Thoracic aorta (tissue), 2 donors: ENCODE data around the gene TOR1AIP2. TPM values are rescaled to one million over a fixed set of nuclear protein-coding genes. Genes with fewer than 3 reads are reported as not detected.

Source experiments
- ATAC-seq: fragments of 150-250 bp; one replicate; pipeline ENCODE4 v1.8.0; 2017; ENCODE audit warnings: low read depth; ENCODE audit not compliant: insufficient number of reproducible peaks, low FRiP score
- DNase-seq: peaks from one replicate; pipeline ENCODE4 v3.0.0-alpha.2; 2020; ENCODE audit warnings: low spot score
- H3K27ac ChIP-seq, 2 donors: fragments of 200-600 bp; sonication (generic); 1 replicate in 1 of 2; 2 replicates in 1 of 2; pipeline ENCODE4 v1.5.1; 2016; ENCODE audit warnings: mild to moderate bottlenecking in 2 of 2, moderate library complexity in 2 of 2
- H3K27me3 ChIP-seq: fragments of 200-600 bp; sonication (generic); replicated peaks from 2 replicates; pipeline ENCODE4 v1.6.0; 2016; ENCODE audit warnings: mild to moderate bottlenecking; ENCODE audit not compliant: insufficient read depth
- H3K36me3 ChIP-seq: fragments of 200-600 bp; sonication (generic); one replicate; pipeline ENCODE4 v1.5.1; 2016
- H3K4me1 ChIP-seq, 2 donors: fragments of 200-600 bp; sonication (generic); 1 replicate in 1 of 2; 2 replicates in 1 of 2; pipeline versions ENCODE4 v1.5.1 to v1.6.0; 2016; ENCODE audit warnings: low read depth in 2 of 2, mild to moderate bottlenecking in 1 of 2; ENCODE audit not compliant: control insufficient read depth in 1 of 2
- H3K4me3 ChIP-seq: fragments of 200-600 bp; sonication (generic); 2 replicates; pipeline ENCODE4 v1.5.1; 2016; ENCODE audit warnings: mild to moderate bottlenecking
- H3K9me3 ChIP-seq: fragments of 200-600 bp; sonication (generic); 2 replicates; pipeline ENCODE4 v1.5.1; 2016
- total RNA-seq, 2 donors: library from RNA; depleted of rRNA; stranded (reverse); fragments of >200 nt; gene quantifications; one replicate each; pipeline versions ENCODE4 v1.1.0 to v1.2.3, GENCODE V29; 2016
- TF ChIP-seq, protein P1 (sequence below): fragments of 200-600 bp; sonication (generic); IDR thresholded peaks from one replicate; pipeline ENCODE4 v1.5.1; 2019; ENCODE audit warnings: antibody characterized with exemption

TOR1AIP2 gene
- total RNA-seq, 2 donors from 2014 or later, result 45.9 to 74.1 TPM

DNA sequence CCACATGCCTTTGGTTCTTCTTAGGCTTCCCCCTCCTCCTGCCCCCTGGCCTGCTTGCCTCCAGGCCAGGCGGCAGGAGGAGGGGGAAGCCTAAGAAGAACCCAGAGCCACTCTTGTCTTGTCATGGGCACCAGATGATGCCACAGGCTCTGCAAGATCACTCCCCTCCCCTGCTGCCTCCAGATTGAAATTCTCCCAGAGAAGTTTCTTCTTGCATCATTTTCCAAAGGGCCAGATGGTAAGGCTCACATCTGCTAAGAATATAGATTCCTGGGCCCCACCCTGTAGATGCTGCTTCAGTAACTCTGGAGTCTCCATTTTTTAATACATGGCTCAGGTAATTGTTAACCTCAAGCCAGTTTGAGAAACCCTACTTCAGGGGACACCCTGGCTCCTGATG, 73.7 kb downstream of the TOR1AIP2 start:
- Histone ChIP-seq H3K4me1 (no peaks in the 10 kb centered on the region), H3K9me3 (no peaks in the 10 kb centered on the region), H3K36me3 (no peaks in the 10 kb centered on the region), H3K4me3 (no peak overlapping the region), H3K27me3 (no peaks in the 10 kb centered on the region), H3K27ac (no peak overlapping the region)
- ATAC-seq (no peak), DNase-seq (no peak)
- TF ChIP-seq, protein P1, sequence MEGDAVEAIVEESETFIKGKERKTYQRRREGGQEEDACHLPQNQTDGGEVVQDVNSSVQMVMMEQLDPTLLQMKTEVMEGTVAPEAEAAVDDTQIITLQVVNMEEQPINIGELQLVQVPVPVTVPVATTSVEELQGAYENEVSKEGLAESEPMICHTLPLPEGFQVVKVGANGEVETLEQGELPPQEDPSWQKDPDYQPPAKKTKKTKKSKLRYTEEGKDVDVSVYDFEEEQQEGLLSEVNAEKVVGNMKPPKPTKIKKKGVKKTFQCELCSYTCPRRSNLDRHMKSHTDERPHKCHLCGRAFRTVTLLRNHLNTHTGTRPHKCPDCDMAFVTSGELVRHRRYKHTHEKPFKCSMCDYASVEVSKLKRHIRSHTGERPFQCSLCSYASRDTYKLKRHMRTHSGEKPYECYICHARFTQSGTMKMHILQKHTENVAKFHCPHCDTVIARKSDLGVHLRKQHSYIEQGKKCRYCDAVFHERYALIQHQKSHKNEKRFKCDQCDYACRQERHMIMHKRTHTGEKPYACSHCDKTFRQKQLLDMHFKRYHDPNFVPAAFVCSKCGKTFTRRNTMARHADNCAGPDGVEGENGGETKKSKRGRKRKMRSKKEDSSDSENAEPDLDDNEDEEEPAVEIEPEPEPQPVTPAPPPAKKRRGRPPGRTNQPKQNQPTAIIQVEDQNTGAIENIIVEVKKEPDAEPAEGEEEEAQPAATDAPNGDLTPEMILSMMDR, result no peak

DNA sequence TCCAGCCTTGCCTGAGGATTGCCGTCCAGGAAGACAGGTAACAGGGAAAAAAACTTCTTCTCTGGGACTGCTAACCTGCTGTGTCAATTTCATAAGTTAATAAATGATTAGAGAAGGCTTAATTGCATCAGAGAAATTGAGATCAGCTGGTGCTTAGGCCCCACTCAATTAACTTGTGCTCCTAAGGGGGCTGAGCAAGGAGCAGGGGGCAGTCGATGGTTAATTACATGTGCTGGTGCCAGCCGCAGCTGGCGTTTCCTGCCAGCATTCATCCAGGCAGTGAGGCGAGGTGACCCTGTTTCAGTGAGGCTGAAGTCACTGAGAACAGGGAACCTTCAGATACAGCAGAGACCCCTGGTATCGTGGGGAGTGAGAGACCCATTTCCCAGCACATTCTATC, 74.5 kb downstream of the TOR1AIP2 start:
- Histone ChIP-seq H3K9me3 (no peaks in the 10 kb centered on the region), H3K4me3 (no peak overlapping the region), H3K4me1 (no peaks in the 10 kb centered on the region), H3K27ac (no peak overlapping the region), H3K36me3 (no peaks in the 10 kb centered on the region), H3K27me3 (no peaks in the 10 kb centered on the region)
- TF ChIP-seq, protein P1, result no peak
- no peak for DNase-seq
- ATAC-seq, result no peak

DNA sequence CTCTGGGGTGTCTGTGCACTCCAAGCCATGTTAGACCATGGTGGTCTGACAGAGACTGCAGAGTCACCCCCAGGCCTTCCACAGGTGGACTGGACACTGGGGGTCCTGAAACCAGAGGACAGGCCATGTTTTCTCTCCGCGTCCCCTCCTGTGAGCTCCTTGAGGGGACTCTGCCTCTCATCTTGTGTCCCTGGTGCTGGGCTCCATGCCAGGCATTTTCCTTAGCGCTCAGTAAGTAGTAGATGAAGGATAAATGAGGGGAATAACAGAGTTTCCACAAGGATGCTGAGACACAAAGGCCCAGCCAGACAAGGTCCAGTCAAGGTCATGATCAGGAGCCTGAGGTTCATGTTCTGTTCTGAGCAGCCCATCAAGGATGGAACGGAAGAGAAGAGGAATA, 77.1 kb downstream of the TOR1AIP2 start:
- H3K4me1 ChIP-seq, result no peaks in the 10 kb centered on the region
- H3K27ac ChIP-seq, result no peak overlapping the region
- H3K9me3 ChIP-seq, result no peaks in the 10 kb centered on the region
- DNase-seq (no peak), ATAC-seq (no peak)
- H3K27me3 ChIP-seq, result no peaks in the 10 kb centered on the region
- H3K4me3 ChIP-seq, result no peak overlapping the region
- no peaks in the 10 kb centered on the region for H3K36me3 ChIP-seq
- TF ChIP-seq, protein P1, result no peak

DNA sequence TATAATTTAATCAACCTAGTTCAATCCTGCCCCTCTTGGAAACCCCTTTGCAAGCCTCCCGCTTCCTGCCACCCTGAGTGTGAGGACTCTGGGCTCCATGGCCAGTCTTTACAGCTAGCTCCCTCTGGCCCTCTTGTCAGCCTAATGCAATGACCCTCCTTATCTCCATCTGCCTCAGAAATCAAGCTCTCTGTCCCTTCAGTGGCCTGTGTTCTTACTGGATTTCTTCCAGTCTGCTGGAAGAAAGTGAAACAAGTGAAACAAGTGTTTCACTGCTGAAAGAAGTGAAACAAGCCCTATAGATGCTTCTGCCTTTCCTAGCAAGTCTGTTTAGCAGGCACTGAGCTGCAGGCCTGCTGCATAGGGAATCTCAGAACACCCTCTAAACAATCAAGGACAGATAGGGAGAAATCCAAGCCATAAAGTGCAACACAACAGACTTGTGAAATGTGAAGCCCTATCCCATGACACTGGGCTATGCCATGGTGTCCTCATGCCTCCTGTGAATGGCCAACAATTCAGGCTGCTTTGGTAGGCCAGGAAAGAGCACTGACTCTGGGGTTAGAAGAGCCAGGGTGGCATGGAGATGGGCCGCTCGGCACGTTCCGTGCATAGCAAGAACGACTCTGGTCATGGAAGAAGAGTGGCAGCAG, 78.6 kb downstream of the TOR1AIP2 start:
- no peaks in the 10 kb centered on the region for H3K4me1 ChIP-seq
- no peak for ATAC-seq

DNA sequence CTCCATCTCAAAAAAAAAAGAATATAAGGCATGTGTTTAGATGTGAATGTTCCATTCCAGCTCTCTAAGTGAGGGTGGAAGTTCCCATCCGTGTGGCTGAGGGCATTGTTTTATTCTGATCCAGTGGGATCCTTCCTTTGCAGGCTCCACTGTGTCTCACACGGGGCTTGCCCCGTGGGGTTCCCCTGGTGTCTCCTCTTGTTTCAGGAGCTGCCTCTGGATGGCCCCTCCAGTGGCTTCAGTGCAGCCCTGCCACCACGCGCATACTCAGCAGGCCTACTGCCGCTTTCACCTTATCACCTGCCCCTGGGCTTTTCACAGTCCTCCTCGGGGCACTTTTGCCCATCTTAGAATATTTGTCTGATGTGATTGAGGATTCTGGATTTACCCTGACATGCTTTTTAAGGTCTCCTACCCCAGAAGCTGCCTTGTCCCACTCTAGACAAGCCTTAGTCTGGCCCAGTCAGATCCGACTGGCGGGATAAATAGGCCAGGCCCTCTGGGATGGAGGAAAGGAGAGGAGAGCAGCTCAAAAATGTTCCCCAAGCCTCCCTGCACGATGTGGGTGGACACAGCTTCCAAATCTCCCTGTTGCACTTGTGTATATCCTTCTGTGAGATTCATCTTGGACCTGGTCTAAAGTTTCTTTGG, 79.3 kb downstream of the TOR1AIP2 start:
- no peaks in the 10 kb centered on the region for H3K9me3 ChIP-seq
- H3K36me3 ChIP-seq, result no peaks in the 10 kb centered on the region
- no peak for ATAC-seq
- TF ChIP-seq, protein P1, result no peak
- DNase-seq, result no peak
- no peak overlapping the region for H3K4me3 ChIP-seq
- H3K27me3 ChIP-seq, result no peaks in the 10 kb centered on the region
- H3K27ac ChIP-seq, result no peak overlapping the region
- no peaks in the 10 kb centered on the region for H3K4me1 ChIP-seq

More for the DNA sequence above, 78.6 kb downstream of the TOR1AIP2 start:
- TF ChIP-seq, protein P1, result no peak
- H3K27ac ChIP-seq, result no peak overlapping the region
- no peaks in the 10 kb centered on the region for H3K36me3 ChIP-seq
- H3K27me3 ChIP-seq, result no peaks in the 10 kb centered on the region
- no peak for DNase-seq
- no peak overlapping the region for H3K4me3 ChIP-seq
- H3K9me3 ChIP-seq, result no peaks in the 10 kb centered on the region
